Spleen (tissue), 7 donors: ENCODE data around the gene ABHD5.
"Not testable (repeated sequence)": the region's sequence is repeated elsewhere in the genome, so short reads cannot be mapped to it uniquely, and the experiment has no call there.

Source experiments
- POLR2A ChIP-seq, 3 donors: fragments of 450-650 bp; IDR thresholded peaks; one replicate each; pipeline ENCODE4 v1.5.1; 2017; ENCODE audit warnings: antibody characterized with exemption in 3 of 3, mild to moderate bottlenecking in 1 of 3
- TF ChIP-seq, protein P1 (sequence below), 11 experiments: fragments of 200-600 bp in 7 of 11; fragments of 450-650 bp in 4 of 11; sonication (generic) in 4 of 11; IDR thresholded peaks in 8 of 11; conservative IDR thresholded peaks in 3 of 11; 1 replicate in 7 of 11; 2 replicates in 4 of 11; pipeline versions ENCODE4 v1.4.0 to v1.8.0; 2016 to 2021; ENCODE audit warnings: antibody characterized with exemption in 11 of 11, inconsistent platforms in 4 of 11, mild to moderate bottlenecking in 1 of 11
- donor health status: DM: no; HTN: no; CAD: no; lungs with moderate emphysema.
- donor health status: DM: no; HTN: no; CAD: no.
- donor health status: DM: no; HTN: no; CAD: no.

DNA sequence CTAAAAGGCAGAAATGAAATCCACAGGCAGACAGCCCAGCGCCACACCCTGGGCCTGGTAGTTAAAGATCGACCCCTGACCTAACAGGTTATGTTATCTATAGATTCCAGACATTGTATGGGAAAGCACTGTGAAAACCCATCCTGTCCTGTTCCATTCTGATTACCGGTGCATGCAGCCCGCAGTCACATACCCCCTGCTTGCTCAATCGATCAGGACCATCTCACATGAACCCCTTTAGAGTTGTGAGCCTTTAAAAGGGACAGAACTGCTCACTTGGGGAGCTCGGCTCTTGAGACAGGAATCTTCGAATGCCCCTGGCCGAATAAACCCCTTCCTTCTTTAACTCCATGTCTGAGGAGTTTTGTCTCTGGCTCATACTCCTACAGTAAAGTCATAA, 12.4 kb upstream of the ABHD5 start:
- TF ChIP-seq, protein P1, sequence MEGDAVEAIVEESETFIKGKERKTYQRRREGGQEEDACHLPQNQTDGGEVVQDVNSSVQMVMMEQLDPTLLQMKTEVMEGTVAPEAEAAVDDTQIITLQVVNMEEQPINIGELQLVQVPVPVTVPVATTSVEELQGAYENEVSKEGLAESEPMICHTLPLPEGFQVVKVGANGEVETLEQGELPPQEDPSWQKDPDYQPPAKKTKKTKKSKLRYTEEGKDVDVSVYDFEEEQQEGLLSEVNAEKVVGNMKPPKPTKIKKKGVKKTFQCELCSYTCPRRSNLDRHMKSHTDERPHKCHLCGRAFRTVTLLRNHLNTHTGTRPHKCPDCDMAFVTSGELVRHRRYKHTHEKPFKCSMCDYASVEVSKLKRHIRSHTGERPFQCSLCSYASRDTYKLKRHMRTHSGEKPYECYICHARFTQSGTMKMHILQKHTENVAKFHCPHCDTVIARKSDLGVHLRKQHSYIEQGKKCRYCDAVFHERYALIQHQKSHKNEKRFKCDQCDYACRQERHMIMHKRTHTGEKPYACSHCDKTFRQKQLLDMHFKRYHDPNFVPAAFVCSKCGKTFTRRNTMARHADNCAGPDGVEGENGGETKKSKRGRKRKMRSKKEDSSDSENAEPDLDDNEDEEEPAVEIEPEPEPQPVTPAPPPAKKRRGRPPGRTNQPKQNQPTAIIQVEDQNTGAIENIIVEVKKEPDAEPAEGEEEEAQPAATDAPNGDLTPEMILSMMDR (IDR thresholded peaks at IDR 0.05 in 8 of 11, conservative IDR thresholded peaks at IDR 0.05 in 3 of 11) = not testable (repeated sequence)
- not testable (repeated sequence) for TF ChIP-seq POLR2A (IDR thresholded peaks at IDR 0.05)
